ENCODE results near the gene IQGAP2. TPM values are rescaled to one million over a fixed set of nuclear protein-coding genes. Genes with fewer than 3 reads are reported as not detected.

IQGAP2 gene, protein sequence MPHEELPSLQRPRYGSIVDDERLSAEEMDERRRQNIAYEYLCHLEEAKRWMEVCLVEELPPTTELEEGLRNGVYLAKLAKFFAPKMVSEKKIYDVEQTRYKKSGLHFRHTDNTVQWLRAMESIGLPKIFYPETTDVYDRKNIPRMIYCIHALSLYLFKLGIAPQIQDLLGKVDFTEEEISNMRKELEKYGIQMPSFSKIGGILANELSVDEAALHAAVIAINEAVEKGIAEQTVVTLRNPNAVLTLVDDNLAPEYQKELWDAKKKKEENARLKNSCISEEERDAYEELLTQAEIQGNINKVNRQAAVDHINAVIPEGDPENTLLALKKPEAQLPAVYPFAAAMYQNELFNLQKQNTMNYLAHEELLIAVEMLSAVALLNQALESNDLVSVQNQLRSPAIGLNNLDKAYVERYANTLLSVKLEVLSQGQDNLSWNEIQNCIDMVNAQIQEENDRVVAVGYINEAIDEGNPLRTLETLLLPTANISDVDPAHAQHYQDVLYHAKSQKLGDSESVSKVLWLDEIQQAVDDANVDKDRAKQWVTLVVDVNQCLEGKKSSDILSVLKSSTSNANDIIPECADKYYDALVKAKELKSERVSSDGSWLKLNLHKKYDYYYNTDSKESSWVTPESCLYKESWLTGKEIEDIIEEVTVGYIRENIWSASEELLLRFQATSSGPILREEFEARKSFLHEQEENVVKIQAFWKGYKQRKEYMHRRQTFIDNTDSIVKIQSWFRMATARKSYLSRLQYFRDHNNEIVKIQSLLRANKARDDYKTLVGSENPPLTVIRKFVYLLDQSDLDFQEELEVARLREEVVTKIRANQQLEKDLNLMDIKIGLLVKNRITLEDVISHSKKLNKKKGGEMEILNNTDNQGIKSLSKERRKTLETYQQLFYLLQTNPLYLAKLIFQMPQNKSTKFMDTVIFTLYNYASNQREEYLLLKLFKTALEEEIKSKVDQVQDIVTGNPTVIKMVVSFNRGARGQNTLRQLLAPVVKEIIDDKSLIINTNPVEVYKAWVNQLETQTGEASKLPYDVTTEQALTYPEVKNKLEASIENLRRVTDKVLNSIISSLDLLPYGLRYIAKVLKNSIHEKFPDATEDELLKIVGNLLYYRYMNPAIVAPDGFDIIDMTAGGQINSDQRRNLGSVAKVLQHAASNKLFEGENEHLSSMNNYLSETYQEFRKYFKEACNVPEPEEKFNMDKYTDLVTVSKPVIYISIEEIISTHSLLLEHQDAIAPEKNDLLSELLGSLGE (N-terminal part only)
- total RNA-seq: 23.2 TPM
- polyA plus RNA-seq (ENCODE audit: insufficient read depth, low read depth, low replicate concordance): 35.8 TPM
- long read RNA-seq, donor 1, partial matches to known transcripts: 6 of 6 reads
- long read RNA-seq, donor 1, other reads (novel, unspliced or antisense): 0 of 6 reads
- long read RNA-seq, donor 2, partial matches to known transcripts: 8 of 8 reads
- long read RNA-seq, donor 2, other reads (novel, unspliced or antisense): 0 of 8 reads
- long read RNA-seq, donor 3, full-length matches to known transcripts: 1 of 25 reads
- long read RNA-seq, donor 3, partial matches to known transcripts: 24 of 25 reads
- long read RNA-seq, donor 3, other reads (novel, unspliced or antisense): 0 of 25 reads
- long read RNA-seq, donor 4, partial matches to known transcripts: 28 of 28 reads
- long read RNA-seq, donor 4, other reads (novel, unspliced or antisense): 0 of 28 reads
- long read RNA-seq, donor 5: 0 reads
- long read RNA-seq, donor 6, partial matches to known transcripts: 13 of 13 reads
- long read RNA-seq, donor 6, other reads (novel, unspliced or antisense): 0 of 13 reads
- long read RNA-seq, donor 7, full-length matches to known transcripts: 1 of 11 reads
- long read RNA-seq, donor 7, partial matches to known transcripts: 9 of 11 reads
- long read RNA-seq, donor 7, other reads (novel, unspliced or antisense): 1 of 11 reads
- long read RNA-seq, donor 8, partial matches to known transcripts: 6 of 6 reads
- long read RNA-seq, donor 8, other reads (novel, unspliced or antisense): 0 of 6 reads
- long read RNA-seq, donor 9: 0 reads
- long read RNA-seq, donor 10, full-length matches to known transcripts: 1 of 17 reads
- long read RNA-seq, donor 10, partial matches to known transcripts: 16 of 17 reads
- long read RNA-seq, donor 10, other reads (novel, unspliced or antisense): 0 of 17 reads

DNA sequence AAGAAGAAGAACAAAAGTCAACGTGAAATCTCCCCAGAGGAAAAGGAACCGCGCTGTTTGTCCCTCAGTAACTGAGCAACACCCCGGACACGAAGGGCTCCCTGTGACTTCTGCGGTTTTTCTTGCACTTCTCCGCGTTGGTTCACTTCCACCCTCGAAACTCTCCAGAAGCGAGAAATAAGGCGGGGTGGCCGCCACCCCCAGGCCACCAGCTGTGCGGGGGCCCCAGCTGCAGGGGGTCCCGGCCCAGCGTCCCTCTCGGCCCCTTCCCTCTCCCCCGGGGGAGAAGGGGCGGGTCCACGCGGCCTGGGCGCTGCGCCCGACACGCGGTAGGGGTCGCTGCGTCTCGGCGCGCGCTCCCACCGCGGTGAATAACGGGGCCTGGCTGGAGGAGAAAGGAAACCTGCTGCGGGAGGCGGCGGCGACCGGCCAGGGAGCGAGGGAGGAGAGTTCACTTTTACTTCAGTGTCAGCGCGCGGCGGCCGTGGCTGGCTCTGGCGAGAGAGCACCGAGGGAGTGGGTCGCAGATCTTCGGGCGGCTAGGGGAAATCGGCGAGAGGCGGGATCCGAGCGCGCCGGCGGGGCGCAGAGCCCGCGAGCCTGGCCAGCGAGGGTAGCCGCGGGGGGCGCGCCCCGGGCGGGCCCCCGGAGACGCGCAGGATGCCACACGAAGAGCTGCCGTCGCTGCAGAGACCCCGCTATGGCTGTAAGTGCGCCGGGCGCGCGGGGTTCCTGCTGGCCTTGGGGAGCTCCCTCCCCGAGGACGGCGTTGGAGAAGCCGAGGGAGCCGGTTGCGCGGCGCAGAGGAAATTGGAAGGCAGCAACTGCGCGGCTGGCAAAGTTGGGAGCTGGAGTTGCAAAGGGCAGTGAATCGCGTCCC is at the start of gene IQGAP2:
Gene IQGAP2 (plus strand): TSS at position 400 of the 880 bp plus-strand sequence. CDS start 261 bp downstream, at position 661.
- Histone ChIP-seq H3K4me1 (ENCODE audit: control insufficient read depth in 2 of 3, insufficient read depth in 2 of 3, low read depth in 1 of 3, low read length in 3 of 3) (peaks cover 0 to 5% (median 0%) of the 10 kb centered on the region in 3 donors), H3K9me3 (ENCODE audit: control insufficient read depth in 2 of 3, insufficient read depth in 1 of 3, low read length in 3 of 3) (no peaks in the 10 kb centered on the region), H3K36me3 (ENCODE audit: control insufficient read depth in 2 of 3, insufficient read depth in 3 of 3, low read length in 3 of 3) (no peaks in the 10 kb centered on the region), H3K27ac (ENCODE audit: low read depth in 2 of 2, low read length in 2 of 2) (peak within 1 kb of the TSS; percentile 86 to 87), H3K9ac (ENCODE audit: low read length in 3 of 3) (peak within 1 kb of the TSS; percentile 41 to 65 (median 49)), H3K27me3 (ENCODE audit: control insufficient read depth, insufficient read depth, low read length) (no peaks in the 10 kb centered on the region), H3K4me3 (ENCODE audit: low read length in 3 of 3) (peak within 1 kb of the TSS; percentile 70 to 78 (median 75))
- intact Hi-C loops (cut with DNase I): no loop called here
- FAIRE-seq (no peak), DNase-seq (peak; percentile 85 to 95 (median 91))
- peak; percentile 71 for TF ChIP-seq CTCF (IDR thresholded peaks at IDR 0.05; ENCODE audit: borderline replicate concordance, extremely low read depth, insufficient read depth)

GRCh38 chr5:76356887-76357286 is 46.2 kb upstream of the IQGAP2 start:
- Histone ChIP-seq H3K36me3 (ENCODE audit: control insufficient read depth in 2 of 3, insufficient read depth in 3 of 3, low read length in 3 of 3) (no peaks in the 10 kb centered on the region), H3K9me3 (ENCODE audit: control insufficient read depth in 2 of 3, insufficient read depth in 1 of 3, low read length in 3 of 3) (no peaks in the 10 kb centered on the region), H3K9ac (ENCODE audit: low read length in 3 of 3) (no peak overlapping the region), H3K27me3 (ENCODE audit: control insufficient read depth, insufficient read depth, low read length) (no peaks in the 10 kb centered on the region), H3K4me3 (ENCODE audit: low read length in 3 of 3) (no peak overlapping the region), H3K27ac (ENCODE audit: low read depth in 2 of 2, low read length in 2 of 2) (no peak overlapping the region), H3K4me1 (ENCODE audit: control insufficient read depth in 2 of 3, insufficient read depth in 2 of 3, low read depth in 1 of 3, low read length in 3 of 3) (no peaks in the 10 kb centered on the region)
- FAIRE-seq (no peak), DNase-seq (no peak)
- TF ChIP-seq CTCF (IDR thresholded peaks at IDR 0.05; ENCODE audit: borderline replicate concordance, extremely low read depth, insufficient read depth): no peak
- intact Hi-C loops (cut with DNase I): no loop called here

All from kidney (tissue), 22 donors.